ENCODE results near the gene PTPRE. TPM values are rescaled to one million over a fixed set of nuclear protein-coding genes. Genes with fewer than 3 reads are reported as not detected.
A peak's percentile ranks its signal among the peaks of the same experiment; 100 is the strongest.

Gene PTPRE
- total RNA-seq, 3 donors from 2014 or later (not counting 1 experiment from before 2014, with no cell fraction given), result 274 to 280 (median 275) TPM

DNA sequence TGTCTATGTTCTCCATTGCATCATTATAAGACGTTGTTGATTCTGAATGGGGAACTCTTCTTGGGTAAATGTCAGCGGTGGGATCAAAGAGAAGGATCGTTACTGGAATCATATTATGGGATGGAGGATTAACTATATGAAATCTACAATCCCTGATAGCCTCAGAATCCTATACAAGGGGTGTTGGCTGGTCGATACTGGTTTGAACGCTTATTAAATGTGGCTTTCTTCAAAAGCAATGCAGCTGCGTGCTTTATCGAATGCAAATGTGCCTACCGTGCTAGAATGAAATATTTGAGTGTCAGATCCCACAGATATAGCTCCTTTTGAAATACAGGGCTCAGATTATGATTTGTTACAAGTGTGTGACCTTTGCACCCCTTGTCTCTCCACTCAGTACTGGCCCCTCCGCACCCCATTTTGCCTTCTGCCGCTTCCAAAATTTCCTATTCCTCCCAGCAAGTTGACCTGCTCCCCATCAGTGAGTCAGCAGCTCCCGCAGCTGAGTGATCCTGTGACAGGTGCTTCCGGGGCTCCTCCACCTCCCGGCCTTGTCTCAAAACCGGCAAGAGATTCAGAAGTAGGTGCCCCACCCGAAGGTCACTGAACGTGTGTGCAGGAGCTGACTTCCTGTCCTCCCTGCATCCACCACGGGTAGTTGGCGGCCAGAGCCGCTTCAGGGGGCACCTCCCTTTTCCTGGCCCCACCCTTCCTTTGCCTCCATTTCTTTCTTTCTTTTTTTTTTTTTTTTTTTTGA, 76.6 kb downstream of the PTPRE start:
- Mint-ChIP-seq H3K27me3 (ENCODE audit: low read depth in 2 of 2) (no peaks in the 10 kb centered on the region), H3K4me3 (no peak overlapping the region), H3K9me3 (no peaks in the 10 kb centered on the region), H3K4me1 (peaks cover 5 to 23% of the 10 kb centered on the region in 2 donors), H3K27ac (peak overlapping the region in 1 of 2 donors; percentile 20), H3K36me3 (no peaks in the 10 kb centered on the region)
- 58% methylated on average over 18 of the region's 19 CpGs for WGBS (ENCODE audit: insufficient coverage)
- Histone ChIP-seq H3K36me3 (ENCODE audit: control insufficient read depth, insufficient read depth, low read length) (no peaks in the 10 kb centered on the region), H3K27me3 (ENCODE audit: control insufficient read depth, insufficient read depth, low read length) (no peaks in the 10 kb centered on the region), H3K27ac (ENCODE audit: low read length) (no peak overlapping the region), H3K9me3 (ENCODE audit: control insufficient read depth, insufficient read depth, low read length) (peaks cover 7% of the 10 kb centered on the region), H3K4me3 (ENCODE audit: low read length) (no peak overlapping the region), H3K4me1 (ENCODE audit: control insufficient read depth, insufficient read depth, low read length) (peaks cover 1% of the 10 kb centered on the region)
- DNase-seq, result no peak
- intact Hi-C loops (cut with micrococcal nuclease), result no loop called here
- ATAC-seq, result no peak
- TF ChIP-seq, protein P1, sequence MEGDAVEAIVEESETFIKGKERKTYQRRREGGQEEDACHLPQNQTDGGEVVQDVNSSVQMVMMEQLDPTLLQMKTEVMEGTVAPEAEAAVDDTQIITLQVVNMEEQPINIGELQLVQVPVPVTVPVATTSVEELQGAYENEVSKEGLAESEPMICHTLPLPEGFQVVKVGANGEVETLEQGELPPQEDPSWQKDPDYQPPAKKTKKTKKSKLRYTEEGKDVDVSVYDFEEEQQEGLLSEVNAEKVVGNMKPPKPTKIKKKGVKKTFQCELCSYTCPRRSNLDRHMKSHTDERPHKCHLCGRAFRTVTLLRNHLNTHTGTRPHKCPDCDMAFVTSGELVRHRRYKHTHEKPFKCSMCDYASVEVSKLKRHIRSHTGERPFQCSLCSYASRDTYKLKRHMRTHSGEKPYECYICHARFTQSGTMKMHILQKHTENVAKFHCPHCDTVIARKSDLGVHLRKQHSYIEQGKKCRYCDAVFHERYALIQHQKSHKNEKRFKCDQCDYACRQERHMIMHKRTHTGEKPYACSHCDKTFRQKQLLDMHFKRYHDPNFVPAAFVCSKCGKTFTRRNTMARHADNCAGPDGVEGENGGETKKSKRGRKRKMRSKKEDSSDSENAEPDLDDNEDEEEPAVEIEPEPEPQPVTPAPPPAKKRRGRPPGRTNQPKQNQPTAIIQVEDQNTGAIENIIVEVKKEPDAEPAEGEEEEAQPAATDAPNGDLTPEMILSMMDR (IDR thresholded peaks at IDR 0.05), result no peak

DNA sequence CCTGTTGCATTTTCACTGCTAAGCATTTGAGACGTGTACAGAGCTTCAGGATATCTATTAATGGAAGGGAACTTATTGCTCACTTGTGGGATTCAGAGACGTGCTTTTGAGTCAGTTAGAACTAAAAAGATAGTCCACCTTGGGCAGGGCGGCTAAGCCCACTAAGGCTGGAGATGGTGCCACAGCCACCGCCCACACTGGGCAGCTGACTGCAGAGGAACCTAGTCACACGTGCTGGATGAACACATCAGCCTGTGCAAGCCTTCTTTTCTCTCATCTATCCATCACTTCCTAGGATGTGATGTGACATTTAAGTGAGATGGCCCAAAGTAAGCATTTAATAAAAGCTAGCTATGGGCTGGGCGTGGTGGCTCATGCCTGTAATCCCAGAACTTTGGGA, 78.0 kb downstream of the PTPRE start:
- Histone ChIP-seq H3K36me3 (ENCODE audit: control insufficient read depth, insufficient read depth, low read length) (no peaks in the 10 kb centered on the region), H3K9me3 (ENCODE audit: control insufficient read depth, insufficient read depth, low read length) (peaks cover 4% of the 10 kb centered on the region), H3K27me3 (ENCODE audit: control insufficient read depth, insufficient read depth, low read length) (no peaks in the 10 kb centered on the region), H3K27ac (ENCODE audit: low read length) (no peak overlapping the region), H3K4me1 (ENCODE audit: control insufficient read depth, insufficient read depth, low read length) (no peaks in the 10 kb centered on the region), H3K4me3 (ENCODE audit: low read length) (no peak overlapping the region)
- no peak for ATAC-seq
- Mint-ChIP-seq H3K4me1 (peaks cover 4 to 17% of the 10 kb centered on the region in 2 donors), H3K27ac (peak overlapping the region in 1 of 2 donors; percentile 37), H3K9me3 (no peaks in the 10 kb centered on the region), H3K27me3 (ENCODE audit: low read depth in 2 of 2) (no peaks in the 10 kb centered on the region), H3K36me3 (no peaks in the 10 kb centered on the region), H3K4me3 (no peak overlapping the region)
- TF ChIP-seq, protein P1 (IDR thresholded peaks at IDR 0.05), result no peak
- WGBS (ENCODE audit: insufficient coverage), result 88% methylated on average over 5 of the region's 6 CpGs
- intact Hi-C loops (cut with micrococcal nuclease), result no loop called here
- DNase-seq, result no peak

DNA sequence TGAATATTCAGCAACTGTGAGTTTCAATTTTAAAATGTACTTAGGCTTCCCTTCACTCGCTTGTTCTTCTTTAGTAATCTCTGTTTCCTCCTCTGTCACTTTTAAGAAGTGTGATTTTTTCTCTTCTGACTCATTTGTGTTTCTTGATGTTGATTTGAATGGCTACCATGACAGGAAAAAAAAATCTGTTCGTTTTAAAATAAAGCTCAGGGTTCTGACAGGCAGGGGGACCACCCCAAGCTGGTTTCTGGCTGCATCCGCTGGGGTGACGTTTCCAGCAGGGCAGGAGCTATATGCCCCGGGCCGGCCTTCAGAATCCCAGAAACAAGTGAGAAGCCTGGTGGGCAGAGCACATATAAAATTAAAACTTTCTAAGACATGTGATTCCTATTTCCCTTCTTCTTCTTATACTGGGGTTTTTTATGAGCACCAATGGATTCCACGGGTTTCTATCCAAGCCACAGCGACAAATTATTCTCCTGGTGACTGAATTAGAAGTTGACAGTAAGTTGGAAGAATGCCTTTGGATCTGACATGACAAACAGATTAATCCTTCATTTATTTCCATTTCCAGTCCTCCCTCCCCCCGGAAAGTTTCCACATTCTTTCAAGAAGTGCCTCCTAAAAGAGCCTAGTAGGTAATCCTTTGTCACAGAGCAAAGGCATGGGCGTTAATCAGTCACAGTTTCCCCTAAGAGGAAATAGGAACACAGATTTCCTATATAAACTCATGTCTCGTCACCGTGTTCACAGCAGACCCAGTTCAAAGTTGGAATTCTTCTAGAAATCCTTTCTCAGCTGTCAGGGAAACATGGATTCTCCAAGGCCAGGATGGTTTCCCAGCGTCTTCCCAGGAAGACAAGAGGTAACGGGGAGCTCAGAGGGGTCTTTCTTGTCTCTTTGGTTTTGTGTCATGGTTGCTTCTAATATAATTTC, 79.9 kb downstream of the PTPRE start:
- Histone ChIP-seq H3K27me3 (ENCODE audit: control insufficient read depth, insufficient read depth, low read length) (no peaks in the 10 kb centered on the region), H3K27ac (ENCODE audit: low read length) (no peak overlapping the region), H3K9me3 (ENCODE audit: control insufficient read depth, insufficient read depth, low read length) (no peaks in the 10 kb centered on the region), H3K4me3 (ENCODE audit: low read length) (no peak overlapping the region), H3K4me1 (ENCODE audit: control insufficient read depth, insufficient read depth, low read length) (peaks cover 6% of the 10 kb centered on the region), H3K36me3 (ENCODE audit: control insufficient read depth, insufficient read depth, low read length) (no peaks in the 10 kb centered on the region)
- no peak for DNase-seq
- Mint-ChIP-seq H3K9me3 (no peaks in the 10 kb centered on the region), H3K27me3 (ENCODE audit: low read depth in 2 of 2) (no peaks in the 10 kb centered on the region), H3K27ac (peak overlapping the region; percentile 50 to 53), H3K4me1 (peaks cover 20 to 28% of the 10 kb centered on the region in 2 donors), H3K36me3 (no peaks in the 10 kb centered on the region), H3K4me3 (no peak overlapping the region)
- TF ChIP-seq, protein P1 (IDR thresholded peaks at IDR 0.05), result no peak
- intact Hi-C loops (cut with micrococcal nuclease), result no loop called here
- WGBS (ENCODE audit: insufficient coverage), result 81% methylated on average over 12 of the region's 14 CpGs
- no peak for ATAC-seq
